Measurements from ENCODE around the gene YAF2.

Gene YAF2

GRCh38 chr12:42208574-42208973 is 29.5 kb downstream of the YAF2 start:
- Histone ChIP-seq H3F3A (ENCODE audit: insufficient read depth, low read length) (no peaks in the 10 kb centered on the region), H3K9me3 (ENCODE audit: low read length) (no peaks in the 10 kb centered on the region), H2AFZ (ENCODE audit: low read length) (no peak overlapping the region), H3K27ac (ENCODE audit: low read depth, low read length, poor library complexity, severe bottlenecking) (no peak overlapping the region), H3K9me2 (ENCODE audit: low read depth, low read length) (no peaks in the 10 kb centered on the region), H3K79me2 (ENCODE audit: insufficient read depth, low read length) (peaks cover 10% of the 10 kb centered on the region; the same call in 1 of the 2 replicates), H4K20me1 (ENCODE audit: insufficient read depth, low read length) (no peaks in the 10 kb centered on the region), H3K4me2 (ENCODE audit: low read length) (no peak overlapping the region), H3K4me3 (ENCODE audit: low read depth, low read length, poor library complexity, severe bottlenecking) (no peak overlapping the region), H3K9ac (ENCODE audit: low read length) (no peak overlapping the region), H3K4me1 (ENCODE audit: insufficient read depth, low read length, severe bottlenecking) (peaks cover 23% of the 10 kb centered on the region), H3K27me3 (ENCODE audit: insufficient read depth, low read length) (no peaks in the 10 kb centered on the region), H3K36me3 (ENCODE audit: insufficient read depth, low read length) (peaks cover 25% of the 10 kb centered on the region)
- TF ChIP-seq EZH2 (IDR thresholded peaks at IDR 0.05; ENCODE audit: borderline replicate concordance, low read length), result no peak
- TF ChIP-seq CTCF (IDR thresholded peaks at IDR 0.05; ENCODE audit: low read length), result no peak

DNA sequence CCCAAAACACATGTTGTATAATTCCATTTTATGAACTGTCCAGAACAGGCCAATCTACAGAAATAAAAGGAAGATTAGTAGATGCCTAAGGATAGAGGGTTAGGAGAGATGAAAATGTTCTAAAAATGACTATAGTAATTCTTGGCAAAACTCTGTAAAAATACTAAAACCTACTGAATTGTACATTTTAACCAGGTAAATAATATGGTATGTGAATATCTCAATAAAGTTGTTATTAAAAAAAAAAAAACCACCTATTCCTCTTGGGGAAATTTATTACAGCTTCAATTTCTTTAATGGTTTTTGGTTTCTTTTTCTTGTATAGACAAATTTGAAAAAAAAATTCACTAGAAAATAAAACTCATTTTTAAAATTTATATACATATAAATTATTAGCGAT is 33.2 kb downstream of the YAF2 start:
- H3K36me3 ChIP-seq (ENCODE audit: insufficient read depth, low read length), result peaks cover 34% of the 10 kb centered on the region
- TF ChIP-seq EZH2 (IDR thresholded peaks at IDR 0.05; ENCODE audit: borderline replicate concordance, low read length) (no peak), CTCF (IDR thresholded peaks at IDR 0.05; ENCODE audit: low read length) (no peak)
- H3K27me3 ChIP-seq (ENCODE audit: insufficient read depth, low read length), result no peaks in the 10 kb centered on the region
- no peaks in the 10 kb centered on the region for H3F3A ChIP-seq (ENCODE audit: insufficient read depth, low read length)
- no peak overlapping the region for H2AFZ ChIP-seq (ENCODE audit: low read length)
- no peak overlapping the region for H3K27ac ChIP-seq (ENCODE audit: low read depth, low read length, poor library complexity, severe bottlenecking)
- no peak overlapping the region for H3K9ac ChIP-seq (ENCODE audit: low read length)
- H3K4me3 ChIP-seq (ENCODE audit: low read depth, low read length, poor library complexity, severe bottlenecking), result no peak overlapping the region
- H4K20me1 ChIP-seq (ENCODE audit: insufficient read depth, low read length), result no peaks in the 10 kb centered on the region
- peaks cover 10% of the 10 kb centered on the region for H3K4me1 ChIP-seq (ENCODE audit: insufficient read depth, low read length, severe bottlenecking)
- H3K4me2 ChIP-seq (ENCODE audit: low read length), result no peak overlapping the region
- no peaks in the 10 kb centered on the region; the same call in 1 of the 2 replicates for H3K79me2 ChIP-seq (ENCODE audit: insufficient read depth, low read length)
- no peaks in the 10 kb centered on the region for H3K9me3 ChIP-seq (ENCODE audit: low read length)
- H3K9me2 ChIP-seq (ENCODE audit: low read depth, low read length), result no peaks in the 10 kb centered on the region

DNA sequence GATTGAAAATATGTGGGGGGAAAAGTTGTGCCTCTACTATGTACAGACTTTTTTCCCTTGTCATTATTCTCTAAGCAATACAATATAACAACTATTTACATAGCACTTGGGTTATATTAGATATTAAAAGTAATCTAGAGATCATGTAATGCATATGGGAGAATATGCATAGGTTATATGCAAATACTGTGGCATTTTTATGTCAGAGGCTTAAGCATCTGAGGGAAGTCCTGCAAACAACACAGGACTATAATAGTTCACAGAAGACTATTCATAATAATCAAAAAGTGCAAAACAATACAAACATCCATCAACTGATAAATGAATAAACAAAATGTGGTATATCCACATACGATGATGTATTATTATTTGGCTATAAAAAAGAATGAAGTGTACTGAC is 33.7 kb downstream of the YAF2 start:
- Histone ChIP-seq H3K9me3 (ENCODE audit: low read length) (no peaks in the 10 kb centered on the region), H3K27me3 (ENCODE audit: insufficient read depth, low read length) (no peaks in the 10 kb centered on the region), H3K4me2 (ENCODE audit: low read length) (no peak overlapping the region), H3K79me2 (ENCODE audit: insufficient read depth, low read length) (no peaks in the 10 kb centered on the region; the same call in 1 of the 2 replicates), H2AFZ (ENCODE audit: low read length) (no peak overlapping the region), H3K9ac (ENCODE audit: low read length) (no peak overlapping the region), H3K27ac (ENCODE audit: low read depth, low read length, poor library complexity, severe bottlenecking) (no peak overlapping the region), H3K9me2 (ENCODE audit: low read depth, low read length) (no peaks in the 10 kb centered on the region), H3F3A (ENCODE audit: insufficient read depth, low read length) (no peaks in the 10 kb centered on the region), H4K20me1 (ENCODE audit: insufficient read depth, low read length) (no peaks in the 10 kb centered on the region), H3K4me3 (ENCODE audit: low read depth, low read length, poor library complexity, severe bottlenecking) (no peak overlapping the region), H3K4me1 (ENCODE audit: insufficient read depth, low read length, severe bottlenecking) (peaks cover 10% of the 10 kb centered on the region), H3K36me3 (ENCODE audit: insufficient read depth, low read length) (peaks cover 36% of the 10 kb centered on the region)
- TF ChIP-seq CTCF (IDR thresholded peaks at IDR 0.05; ENCODE audit: low read length) (no peak), EZH2 (IDR thresholded peaks at IDR 0.05; ENCODE audit: borderline replicate concordance, low read length) (no peak)

All from OCI-LY1 (cell line).